ENCODE data around the gene CEMIP.

- TF ChIP-seq, protein P1, sequence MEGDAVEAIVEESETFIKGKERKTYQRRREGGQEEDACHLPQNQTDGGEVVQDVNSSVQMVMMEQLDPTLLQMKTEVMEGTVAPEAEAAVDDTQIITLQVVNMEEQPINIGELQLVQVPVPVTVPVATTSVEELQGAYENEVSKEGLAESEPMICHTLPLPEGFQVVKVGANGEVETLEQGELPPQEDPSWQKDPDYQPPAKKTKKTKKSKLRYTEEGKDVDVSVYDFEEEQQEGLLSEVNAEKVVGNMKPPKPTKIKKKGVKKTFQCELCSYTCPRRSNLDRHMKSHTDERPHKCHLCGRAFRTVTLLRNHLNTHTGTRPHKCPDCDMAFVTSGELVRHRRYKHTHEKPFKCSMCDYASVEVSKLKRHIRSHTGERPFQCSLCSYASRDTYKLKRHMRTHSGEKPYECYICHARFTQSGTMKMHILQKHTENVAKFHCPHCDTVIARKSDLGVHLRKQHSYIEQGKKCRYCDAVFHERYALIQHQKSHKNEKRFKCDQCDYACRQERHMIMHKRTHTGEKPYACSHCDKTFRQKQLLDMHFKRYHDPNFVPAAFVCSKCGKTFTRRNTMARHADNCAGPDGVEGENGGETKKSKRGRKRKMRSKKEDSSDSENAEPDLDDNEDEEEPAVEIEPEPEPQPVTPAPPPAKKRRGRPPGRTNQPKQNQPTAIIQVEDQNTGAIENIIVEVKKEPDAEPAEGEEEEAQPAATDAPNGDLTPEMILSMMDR (IDR thresholded peaks at IDR 0.05), result no peak
- TF ChIP-seq POLR2A (IDR thresholded peaks at IDR 0.05), result no peak
These were observed 212.8 kb downstream of the CEMIP start for GRCh38 chr15:80992006-80992405.
